Amygdala (tissue), 56 donors: ENCODE data around the gene UCP2.
"Not testable (repeated sequence)": the region's sequence is repeated elsewhere in the genome, so short reads cannot be mapped to it uniquely, and the experiment has no call there.

Experiments used
- DNase-seq, 56 donors: peaks; one replicate each; lab custom pipeline; 2025; lab: John Stamatoyannopoulos, UW

Gene UCP2

GRCh38 chr11:73996161-73996747, 13.6 kb upstream of the UCP2 start:
- no peak for DNase-seq

- DNase-seq: no peak
Observed at GRCh38 chr11:73995731-73996130, 13.1 kb upstream of the UCP2 start.

DNA sequence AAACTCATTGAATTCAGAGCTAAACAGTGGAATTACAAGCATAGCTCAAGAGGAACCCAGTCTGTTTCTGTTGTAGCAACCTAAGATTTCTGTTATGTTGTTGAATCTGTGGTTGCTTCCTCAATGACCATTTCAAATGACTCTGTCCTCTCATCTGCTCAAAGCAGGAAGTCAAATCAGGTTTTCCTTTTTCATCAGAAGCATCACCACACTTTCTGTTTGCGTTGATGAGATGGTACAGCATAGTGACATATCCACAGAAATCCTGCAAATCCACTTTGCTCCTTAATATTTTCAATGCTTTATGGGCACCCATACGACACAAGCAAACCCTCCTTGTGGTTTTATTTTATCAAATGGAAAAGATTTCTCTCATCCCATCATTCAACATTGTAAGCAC, 12.6 kb upstream of the UCP2 start:
- DNase-seq: no peak

DNA sequence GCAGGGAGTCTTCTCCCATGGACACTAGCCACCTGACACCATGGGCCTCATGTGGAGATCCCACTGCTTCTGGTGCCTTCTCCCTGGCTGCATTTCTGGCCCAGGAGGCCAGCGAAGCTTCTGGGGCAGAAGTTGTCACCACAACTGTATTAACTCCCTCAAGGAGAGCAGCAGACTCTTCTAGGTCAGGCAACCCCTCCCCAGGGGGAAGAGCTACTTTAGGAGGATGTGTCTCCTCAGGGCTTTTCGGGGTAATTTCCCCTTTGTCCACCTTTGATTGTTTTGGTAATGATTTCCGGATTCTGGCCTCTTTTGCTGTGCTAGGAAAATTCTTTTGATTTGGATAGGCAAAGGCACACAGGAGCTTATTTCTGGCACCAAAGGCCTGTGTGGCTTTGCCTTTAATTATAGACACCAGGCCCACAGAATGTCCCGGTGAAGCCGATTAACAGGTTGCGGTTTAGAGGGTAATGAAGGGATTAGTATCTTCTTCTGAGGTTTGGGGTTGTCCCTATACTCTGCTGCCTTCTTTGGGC, 8.9 kb upstream of the UCP2 start:
- no peak for DNase-seq

- no peak for DNase-seq
Observed at GRCh38 chr11:73990730-73991129, 8.1 kb upstream of the UCP2 start.

DNA sequence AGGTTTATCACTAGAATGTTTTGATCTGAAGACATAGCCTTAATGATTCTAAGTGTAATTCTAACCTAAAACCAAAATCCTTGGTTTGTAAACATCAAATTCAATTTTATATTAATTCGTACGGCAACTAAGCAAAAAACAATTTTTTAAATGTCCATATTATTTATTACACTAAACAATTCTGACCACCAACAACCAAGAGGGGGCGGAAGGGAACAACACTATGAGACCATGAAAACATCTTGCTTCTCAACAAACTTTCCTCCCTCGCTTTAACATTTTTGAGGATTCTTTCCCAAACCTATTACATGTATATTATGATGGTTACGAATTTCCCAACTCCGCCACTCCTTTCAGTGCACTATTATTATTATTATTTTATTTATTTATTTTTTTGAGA, 6.5 kb upstream of the UCP2 start:
- DNase-seq: no peak

- DNase-seq: no peak
Observed at GRCh38 chr11:73988227-73988626, 5.6 kb upstream of the UCP2 start.

DNA sequence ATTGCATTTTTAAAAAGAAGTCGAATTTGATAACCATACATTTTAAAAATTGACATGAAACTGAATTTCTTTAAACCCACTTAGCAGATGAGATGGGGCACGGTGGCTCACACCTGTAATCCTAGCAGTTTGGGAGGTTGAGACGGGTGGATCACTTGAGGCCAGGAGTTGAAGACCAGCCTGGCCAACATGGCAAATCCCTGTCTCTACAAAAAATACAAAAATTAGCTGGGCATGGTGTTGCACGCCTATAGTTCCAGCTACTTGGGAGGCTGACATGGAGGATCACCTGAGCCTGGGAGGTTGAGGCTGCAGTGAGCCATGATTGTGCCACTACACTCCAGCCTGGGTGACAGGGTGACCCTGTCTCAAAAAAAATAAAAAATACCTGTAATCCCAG, 3.0 kb upstream of the UCP2 start:
- not testable (repeated sequence) for DNase-seq

- no peak for DNase-seq
Observed at GRCh38 chr11:73983741-73984538, 1.3 kb upstream of the UCP2 start.

DNA sequence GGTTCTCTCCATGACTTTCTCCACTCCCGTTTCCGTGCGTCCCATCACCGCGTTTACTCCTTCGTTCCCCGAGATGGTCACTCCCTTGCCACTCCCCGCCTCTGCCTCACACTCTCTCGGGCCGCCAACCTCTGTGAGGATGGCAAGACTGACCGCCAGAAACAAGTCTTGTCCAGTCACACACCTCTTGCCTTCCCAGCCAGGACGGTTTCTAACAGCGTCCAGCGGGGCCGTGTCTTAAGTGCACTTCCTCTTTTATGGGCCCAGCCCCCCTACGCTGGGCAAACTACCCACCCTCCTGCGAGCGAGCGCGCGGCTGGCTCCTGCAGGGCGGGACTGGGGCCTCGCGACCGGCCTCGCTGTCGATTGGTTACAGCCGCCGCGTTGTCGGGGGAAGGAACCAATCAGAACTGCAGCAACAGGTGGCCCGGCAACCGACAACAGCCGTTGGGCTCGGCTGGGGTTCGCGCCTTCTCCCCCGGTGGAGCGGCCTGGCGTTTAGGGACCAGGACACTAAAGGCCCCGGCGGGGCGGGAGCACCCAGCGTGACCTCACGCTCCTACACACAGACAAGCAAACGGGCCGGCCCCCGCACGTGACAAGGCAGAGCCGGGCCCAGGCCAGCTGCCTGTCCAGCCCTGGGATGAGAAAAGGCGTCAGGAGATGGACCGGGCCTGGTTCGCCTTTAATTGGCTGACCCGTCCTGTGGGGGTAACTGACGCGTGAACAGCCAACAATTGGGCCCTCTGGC, 522 bp upstream of the UCP2 start:
- DNase-seq: peak in 55 of 56 donors; percentile 59 to 97 (median 88)

GRCh38 chr11:73981051-73981805, 1.4 kb downstream of the UCP2 start:
- no peak for DNase-seq

DNA sequence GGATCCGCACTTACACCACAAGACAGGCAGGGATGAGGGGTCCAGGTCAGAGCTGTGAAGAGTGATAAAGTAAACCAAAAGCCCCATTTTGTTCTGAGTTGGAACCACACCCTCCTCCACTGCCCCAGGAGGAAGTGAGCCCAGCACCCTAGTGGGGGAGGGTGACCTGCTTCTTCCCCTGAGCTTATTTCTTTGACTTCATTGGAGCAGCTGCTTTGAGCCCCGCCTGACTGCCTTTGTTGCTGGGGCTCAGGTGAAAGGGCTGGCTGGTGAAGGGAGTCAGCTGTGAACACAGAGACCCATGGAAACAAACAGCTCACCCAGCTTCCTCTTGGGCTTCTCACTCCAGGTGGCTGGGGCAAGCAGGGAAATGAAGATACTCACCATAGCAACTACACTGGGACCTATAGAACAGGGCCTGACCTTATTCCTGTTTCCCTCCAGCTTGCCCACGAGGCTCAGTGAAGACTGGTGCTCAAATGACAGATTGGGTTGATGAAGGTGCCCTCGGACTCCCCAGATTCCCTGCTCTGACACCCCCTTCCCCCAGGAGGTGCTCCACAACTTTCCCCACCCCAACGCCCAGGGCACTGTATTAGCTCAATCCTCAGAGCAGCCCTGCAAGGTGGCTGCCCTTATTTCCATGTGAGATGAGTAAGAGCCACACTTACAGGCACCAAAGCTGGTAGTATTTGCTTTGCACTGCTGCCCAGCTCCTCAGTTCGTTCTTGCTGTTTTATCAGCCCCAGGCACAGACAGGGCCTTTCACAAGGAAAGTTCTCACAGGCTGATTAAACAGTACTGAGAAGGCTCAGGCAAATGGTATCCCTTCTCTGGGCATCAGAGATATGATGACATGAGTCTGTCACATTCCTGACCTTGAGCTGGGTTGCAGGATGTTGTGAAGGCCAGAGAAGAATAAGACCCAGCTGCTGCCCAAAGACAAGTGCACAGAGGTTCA, 2.4 kb downstream of the UCP2 start:
- peak in 2 of 56 donors; percentile 21 to 33 for DNase-seq

GRCh38 chr11:73978576-73979086, 4.0 kb downstream of the UCP2 start:
- no peak for DNase-seq

GRCh38 chr11:73977856-73978519, 4.7 kb downstream of the UCP2 start:
- DNase-seq: no peak

DNA sequence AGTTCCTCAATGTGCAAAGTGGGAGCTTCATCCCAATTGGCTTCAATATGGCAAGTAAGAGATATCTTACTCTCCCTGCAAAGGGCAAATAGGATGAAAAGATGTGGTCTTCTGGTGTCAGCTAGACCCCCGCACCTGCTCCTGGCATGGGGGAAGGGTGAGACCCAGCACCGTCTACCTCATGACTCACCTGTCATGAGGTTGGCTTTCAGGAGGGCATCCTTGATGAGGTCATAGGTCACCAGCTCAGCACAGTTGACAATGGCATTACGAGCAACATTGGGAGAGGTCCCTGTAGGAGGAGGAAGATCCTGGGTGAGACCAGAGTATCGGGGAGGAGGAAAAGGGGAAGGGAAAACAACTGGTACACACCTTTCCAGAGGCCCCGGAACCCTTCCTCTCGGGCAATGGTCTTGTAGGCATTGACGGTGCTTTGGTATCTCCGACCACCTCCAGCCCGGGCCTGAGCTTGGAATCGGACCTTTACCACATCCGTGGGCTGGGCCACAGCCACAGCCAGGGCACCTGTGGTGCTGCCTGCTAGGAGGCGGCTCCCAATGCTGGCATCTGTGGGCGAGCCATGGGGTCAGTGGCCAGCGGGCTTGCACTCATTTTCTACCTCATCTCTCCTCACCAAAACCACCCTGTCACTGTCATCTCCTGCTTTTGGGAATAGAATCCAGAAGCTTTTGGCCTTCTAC, 6.0 kb downstream of the UCP2 start:
- DNase-seq: no peak

GRCh38 chr11:73975479-73975757, 7.2 kb downstream of the UCP2 start:
- no peak for DNase-seq

- no peak for DNase-seq
Observed at GRCh38 chr11:73974604-73975478, 7.8 kb downstream of the UCP2 start.
